HG02610 (cell line): Measurements from ENCODE around the gene ARL15.

Experiments used
- ATAC-seq: cut with Tn5 transposase; IDR thresholded peaks from one replicate; pipeline ENCODE4 v1.9.1; 2021; ENCODE audit warnings: mild to moderate bottlenecking, moderate library complexity; ENCODE audit not compliant: unreplicated experiment

ARL15 gene

GRCh38 chr5:54254482-54255198, 55.7 kb downstream of the ARL15 start:
- ATAC-seq = no peak

- ATAC-seq = no peak
Measured at GRCh38 chr5:54251981-54252380, 58.4 kb downstream of the ARL15 start.

GRCh38 chr5:54249210-54250028, 61.0 kb downstream of the ARL15 start:
- ATAC-seq = no peak

DNA sequence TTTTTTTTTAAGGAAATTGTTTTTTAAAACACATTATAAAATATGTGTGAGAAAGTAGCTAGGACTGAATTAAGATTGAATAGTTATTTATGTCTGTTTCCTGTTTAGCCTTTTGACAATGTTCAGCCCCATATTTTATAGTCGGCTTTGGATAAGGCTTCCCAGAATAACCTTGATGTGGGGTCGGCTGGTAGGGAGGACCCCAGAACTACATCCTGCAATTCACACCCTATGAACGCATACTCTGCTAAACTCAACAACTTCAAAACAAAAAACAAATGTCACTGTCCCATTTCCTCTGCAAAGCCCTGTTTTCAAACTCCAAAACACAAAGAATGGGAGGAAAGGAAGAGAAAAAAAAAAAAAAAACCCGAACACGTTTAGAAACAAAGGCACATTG, 63.1 kb downstream of the ARL15 start:
- no peak for ATAC-seq

- ATAC-seq = peak; percentile 57
Measured at GRCh38 chr5:54243483-54244080, 66.8 kb downstream of the ARL15 start.

DNA sequence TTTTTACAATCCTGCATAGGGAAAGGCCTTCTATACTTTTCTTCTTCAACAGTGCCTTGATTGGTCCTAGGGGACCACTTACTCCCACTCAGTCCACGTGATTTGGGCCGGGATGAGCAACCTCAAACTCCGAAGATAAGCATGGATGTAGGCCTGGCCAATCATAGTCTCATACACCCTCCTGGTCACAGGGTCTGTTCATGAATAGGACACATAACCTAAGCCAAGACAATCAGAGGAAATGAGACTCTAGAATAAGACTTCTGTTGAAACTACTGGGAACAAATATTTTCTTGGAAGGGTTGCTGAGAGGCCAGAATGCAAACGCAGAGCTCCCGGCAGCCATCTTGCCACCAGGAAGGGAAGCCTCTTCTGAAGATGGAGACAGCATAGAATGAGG, 68.1 kb downstream of the ARL15 start:
- ATAC-seq = no peak

DNA sequence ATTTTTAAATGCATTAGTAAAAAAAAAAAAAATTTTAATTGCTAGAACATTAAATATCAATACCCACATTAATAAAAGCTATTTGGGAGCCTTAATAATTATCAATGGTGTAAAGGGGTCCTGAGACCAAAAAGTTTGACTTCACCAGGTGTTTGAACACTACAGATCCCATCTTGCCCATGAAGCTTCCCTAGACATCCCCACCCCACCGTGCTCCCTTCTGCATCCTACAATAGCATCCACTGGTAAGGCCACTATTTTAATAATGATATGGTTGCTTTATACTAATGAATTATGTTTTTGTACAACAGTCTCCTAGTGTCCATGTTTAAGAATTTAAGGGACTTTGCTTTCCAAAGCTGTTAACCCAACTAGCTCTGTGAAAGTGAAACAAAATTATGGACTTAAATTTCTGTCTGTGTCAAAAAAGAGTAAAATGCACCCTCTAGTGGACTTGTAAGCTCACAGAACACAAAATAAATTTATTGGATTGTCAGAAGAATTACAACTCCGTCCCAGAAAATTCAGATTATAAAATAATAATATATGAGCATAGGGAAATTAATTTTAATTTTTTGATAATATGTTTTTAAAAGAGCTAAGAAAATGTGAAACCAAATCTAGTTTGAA, 76.0 kb downstream of the ARL15 start:
- ATAC-seq = no peak

- no peak for ATAC-seq
Measured at GRCh38 chr5:54230936-54231685, 79.3 kb downstream of the ARL15 start.

- ATAC-seq = peak; percentile 89
Measured at GRCh38 chr5:54229041-54229780, 81.2 kb downstream of the ARL15 start.

DNA sequence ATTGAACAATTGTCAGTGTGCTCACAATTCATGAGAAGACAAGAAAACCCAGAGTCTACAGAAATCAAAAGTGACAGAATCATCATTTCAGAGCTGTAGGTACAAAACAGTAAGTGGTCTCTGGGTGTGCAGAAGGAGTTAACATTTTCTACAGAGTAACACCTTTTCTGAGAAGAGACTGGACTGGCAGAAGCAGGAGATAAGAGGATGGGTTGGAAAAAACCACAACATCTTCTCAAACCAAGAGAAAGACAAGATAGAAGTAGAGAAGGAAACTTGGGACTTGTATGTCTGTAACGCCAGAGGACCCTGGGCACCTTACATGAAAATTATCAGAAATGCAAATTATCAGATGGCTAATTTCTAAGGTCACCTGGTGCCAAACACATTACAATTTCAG, 82.6 kb downstream of the ARL15 start:
- no peak for ATAC-seq

DNA sequence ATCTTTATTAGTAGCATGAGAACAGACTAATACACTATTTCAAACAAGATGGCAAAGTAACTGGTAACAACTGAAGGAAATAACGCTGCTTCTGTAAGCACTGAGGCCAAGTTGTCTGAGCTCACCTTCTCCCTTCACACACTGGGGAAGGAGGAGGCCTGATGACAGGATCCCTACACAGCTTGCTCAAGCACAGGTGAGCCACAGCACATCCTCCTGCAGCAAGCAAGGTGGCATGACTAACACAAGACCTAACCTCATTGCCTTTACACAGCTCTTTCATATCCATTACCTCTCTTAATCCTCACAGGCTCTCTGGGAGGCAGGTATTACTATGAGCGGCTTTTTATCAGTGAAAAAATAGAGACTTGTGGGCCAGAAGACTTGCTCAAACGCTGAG, 83.3 kb downstream of the ARL15 start:
- no peak for ATAC-seq

GRCh38 chr5:54226215-54226614, 84.2 kb downstream of the ARL15 start:
- ATAC-seq = no peak

- ATAC-seq = no peak
Measured at GRCh38 chr5:54224103-54224826, 86.1 kb downstream of the ARL15 start.

DNA sequence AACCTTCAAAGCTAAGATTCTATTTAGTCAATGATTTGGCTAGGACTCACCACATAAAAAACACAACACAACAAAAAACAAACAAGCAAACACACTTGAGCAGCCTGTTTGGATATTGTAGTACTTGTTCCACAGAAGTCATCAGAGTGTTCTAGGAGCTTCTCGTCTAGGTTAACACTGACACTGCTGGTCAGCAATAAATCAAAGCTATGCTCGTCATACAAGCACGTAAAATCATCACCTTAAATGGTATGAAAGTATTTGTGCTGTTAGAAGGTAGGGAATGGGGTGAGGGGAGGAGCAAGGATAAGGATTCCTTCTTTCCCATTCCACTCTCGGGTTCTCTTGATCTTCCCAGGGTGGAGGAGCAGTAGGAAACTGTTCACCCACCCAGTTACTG, 88.0 kb downstream of the ARL15 start:
- ATAC-seq = no peak

DNA sequence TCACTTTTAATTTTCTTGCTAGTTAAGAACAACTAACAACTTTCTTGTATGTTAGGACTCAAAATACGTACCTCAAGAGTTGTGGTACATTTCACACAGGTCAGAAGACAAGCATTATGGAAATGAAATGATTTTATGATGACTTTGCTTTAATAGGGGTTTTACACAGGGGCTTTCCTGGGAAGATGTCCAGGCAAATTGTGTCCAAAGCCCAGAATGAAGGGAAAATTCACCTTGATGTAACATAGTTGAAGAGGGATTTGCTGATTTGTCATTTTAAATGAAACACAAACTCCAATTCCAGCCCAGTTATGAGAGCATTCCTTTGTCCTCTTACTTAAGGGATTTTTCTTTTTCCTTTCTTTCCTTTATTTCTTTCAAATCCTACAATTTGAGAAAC, 89.2 kb downstream of the ARL15 start:
- no peak for ATAC-seq

DNA sequence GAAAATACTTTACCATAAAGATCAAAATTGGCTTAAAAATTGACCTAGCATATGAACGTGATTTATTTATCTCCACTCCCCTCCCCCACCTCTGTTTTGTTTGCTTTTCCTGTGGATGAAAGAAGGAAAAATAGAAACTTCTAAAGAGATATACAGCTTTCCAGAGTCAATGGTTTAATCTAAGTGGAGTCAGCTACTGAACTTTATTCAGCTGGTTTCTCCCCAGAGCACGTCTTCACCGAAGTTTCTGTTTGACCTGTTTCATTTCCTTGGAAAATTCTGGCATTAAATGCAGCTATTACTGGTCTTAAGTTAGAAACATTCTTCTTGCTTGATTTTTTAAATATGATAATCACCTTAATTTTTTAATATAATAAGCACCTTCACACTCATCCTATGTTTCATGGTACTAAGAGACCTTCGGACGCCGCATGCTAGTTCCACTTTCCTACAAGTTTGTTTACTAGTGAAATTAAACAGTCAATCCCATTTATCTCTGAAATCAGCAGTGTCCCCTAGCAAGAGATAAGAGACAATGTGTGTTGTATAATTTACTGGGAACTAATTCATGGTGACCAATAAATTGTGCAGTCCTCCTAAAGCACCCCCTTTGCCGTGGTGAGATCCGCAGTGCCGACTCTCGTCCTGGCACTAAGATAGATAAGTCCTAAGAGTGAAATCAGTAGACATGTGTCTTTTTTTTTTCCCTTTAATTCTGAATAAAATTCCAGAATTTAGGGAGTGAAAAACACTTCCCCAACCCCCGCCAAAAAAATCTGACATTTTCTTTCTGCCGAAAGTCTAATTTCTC, 89.9 kb downstream of the ARL15 start:
- no peak for ATAC-seq

DNA sequence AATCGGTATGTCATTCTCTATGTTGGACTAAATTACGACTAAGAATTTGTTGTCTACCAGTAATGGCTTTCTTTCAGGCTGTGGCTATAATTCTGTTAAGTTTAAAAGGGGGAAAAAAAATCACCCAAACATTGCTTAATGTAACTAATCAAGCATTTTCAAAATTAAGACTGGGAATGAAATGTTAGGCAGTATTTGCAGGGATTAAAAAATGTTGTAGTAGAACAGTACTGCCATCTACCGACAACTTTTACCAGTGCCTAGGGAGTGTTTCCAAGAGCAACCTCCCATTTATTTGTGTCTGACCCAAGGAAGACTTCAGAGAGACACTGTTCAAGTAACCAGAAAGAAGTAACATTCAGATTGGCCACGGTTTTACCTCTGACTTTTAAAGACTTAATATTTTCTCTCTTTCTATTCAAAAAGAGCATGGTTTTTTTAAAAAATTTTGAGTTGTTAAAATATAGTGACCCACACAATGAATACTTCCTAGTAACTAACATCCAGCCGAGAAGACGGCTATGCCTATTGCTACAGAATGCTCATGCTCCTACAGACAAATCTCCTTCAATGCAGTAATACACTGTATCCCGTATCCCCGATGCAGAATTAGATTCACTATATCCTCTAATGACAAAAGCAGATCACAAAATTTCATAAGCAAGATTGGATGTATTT, 92.4 kb downstream of the ARL15 start:
- peak; percentile 73 for ATAC-seq

DNA sequence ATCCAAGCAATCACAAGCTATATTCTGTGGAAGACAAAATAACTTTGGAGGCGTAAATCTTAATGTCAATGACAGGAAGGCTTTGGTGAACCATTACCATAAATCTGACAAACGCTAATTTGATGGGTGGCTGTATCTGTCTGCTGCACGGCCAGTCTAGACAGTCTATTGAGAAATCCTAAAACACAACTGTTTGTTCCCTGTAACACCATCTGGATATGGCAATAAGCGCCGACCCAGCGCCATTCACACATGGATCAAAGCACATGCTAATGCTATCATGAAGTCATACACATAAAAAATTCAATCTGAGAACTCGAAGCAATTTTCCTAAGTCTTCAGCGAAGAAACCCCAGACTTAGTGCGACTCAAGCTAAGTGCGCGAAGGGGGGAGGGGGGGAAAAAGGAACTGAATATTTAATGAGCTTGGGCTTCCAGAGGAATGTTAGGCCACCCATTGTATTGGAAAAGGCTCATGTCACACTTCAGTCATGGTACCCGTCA, 95.1 kb downstream of the ARL15 start:
- ATAC-seq = no peak
